GM19468 (cell line): ENCODE results near the gene ZRANB3.
"Not testable (repeated sequence)": the region's sequence is repeated elsewhere in the genome, so short reads cannot be mapped to it uniquely, and the experiment has no call there.

ENCODE experiments used
- ATAC-seq: cut with Tn5 transposase; IDR thresholded peaks from one replicate; pipeline ENCODE4 v1.9.1; 2021; ENCODE audit warnings: mild to moderate bottlenecking, moderate library complexity, moderate number of reproducible peaks; ENCODE audit not compliant: unreplicated experiment; ENCODE audit errors: extremely low read depth

The ZRANB3 gene

GRCh38 chr2:135494503-135494902, 36.5 kb downstream of the ZRANB3 start:
- no peak for ATAC-seq

GRCh38 chr2:135490376-135490775, 40.6 kb downstream of the ZRANB3 start:
- ATAC-seq: no peak

- ATAC-seq: no peak
Measured at GRCh38 chr2:135485441-135485840, 45.6 kb downstream of the ZRANB3 start.

GRCh38 chr2:135475128-135475527, 55.9 kb downstream of the ZRANB3 start:
- ATAC-seq: no peak

- ATAC-seq: no peak
Measured at GRCh38 chr2:135473567-135473966, 57.5 kb downstream of the ZRANB3 start.

GRCh38 chr2:135471106-135471505, 59.9 kb downstream of the ZRANB3 start:
- ATAC-seq: no peak

GRCh38 chr2:135457279-135457678, 73.7 kb downstream of the ZRANB3 start:
- ATAC-seq: no peak

- ATAC-seq: no peak
Measured at GRCh38 chr2:135456835-135457234, 74.2 kb downstream of the ZRANB3 start.

GRCh38 chr2:135456431-135456830, 74.6 kb downstream of the ZRANB3 start:
- ATAC-seq: no peak

- no peak for ATAC-seq
Measured at GRCh38 chr2:135454608-135455007, 76.4 kb downstream of the ZRANB3 start.

- ATAC-seq: not testable (repeated sequence)
Measured at GRCh38 chr2:135453027-135453426, 78.0 kb downstream of the ZRANB3 start.

- ATAC-seq: no peak
Measured at GRCh38 chr2:135451966-135452365, 79.1 kb downstream of the ZRANB3 start.

- ATAC-seq: not testable (repeated sequence)
Measured at GRCh38 chr2:135443013-135443412, 88.0 kb downstream of the ZRANB3 start.

GRCh38 chr2:135435155-135435554, 95.9 kb downstream of the ZRANB3 start:
- ATAC-seq: not testable (repeated sequence)

GRCh38 chr2:135424849-135425248, 106.2 kb downstream of the ZRANB3 start:
- ATAC-seq: no peak

- no peak for ATAC-seq
Measured at GRCh38 chr2:135422898-135423297, 108.1 kb downstream of the ZRANB3 start.

GRCh38 chr2:135411646-135412045, 119.4 kb downstream of the ZRANB3 start:
- no peak for ATAC-seq

- no peak for ATAC-seq
Measured at GRCh38 chr2:135409436-135409835, 121.6 kb downstream of the ZRANB3 start.

- ATAC-seq: not testable (repeated sequence)
Measured at GRCh38 chr2:135396259-135396658, 134.8 kb downstream of the ZRANB3 start.

- ATAC-seq: no peak
Measured at GRCh38 chr2:135386993-135387392, 144.0 kb downstream of the ZRANB3 start.

GRCh38 chr2:135378591-135378990, 152.4 kb downstream of the ZRANB3 start:
- no peak for ATAC-seq

- no peak for ATAC-seq
Measured at GRCh38 chr2:135373702-135374101, 157.3 kb downstream of the ZRANB3 start.

- no peak for ATAC-seq
Measured at GRCh38 chr2:135349941-135350340, 181.1 kb downstream of the ZRANB3 start.
